Activated naive CD4-positive, alpha-beta T cell treated with anti-CD3 and anti-CD28 coated beads, Interleukin-2, amount 50 U/mL, for 16 hours (primary cell): ENCODE results near the gene ZNF197.
"Not testable (repeated sequence)": the region's sequence is repeated elsewhere in the genome, so short reads cannot be mapped to it uniquely, and the experiment has no call there.

Experiments used
- DNase-seq: peaks from one replicate; pipeline ENCODE4 v3.0.0-alpha.2; 2020

The ZNF197 gene

DNA sequence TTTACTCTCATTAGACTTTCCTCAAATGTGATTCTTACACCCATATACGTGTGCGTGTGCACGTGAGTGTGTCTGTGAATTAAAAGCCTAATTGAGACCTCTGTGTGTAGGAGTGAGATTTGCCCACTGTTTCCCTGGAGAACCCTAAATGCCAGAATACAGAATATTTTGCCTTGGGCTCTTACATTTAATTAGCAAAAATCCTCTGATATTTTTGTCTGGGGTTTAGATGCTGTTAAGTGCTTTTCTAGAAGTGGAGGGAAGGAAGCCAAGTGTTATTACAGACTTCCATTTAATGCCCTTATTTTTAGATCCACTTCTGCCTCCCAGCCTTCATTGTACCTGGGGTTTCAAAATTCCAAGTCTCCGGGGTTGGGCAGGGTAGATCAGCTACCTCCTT lies 41.5 kb downstream of the ZNF197 start:
- no peak for DNase-seq

DNA sequence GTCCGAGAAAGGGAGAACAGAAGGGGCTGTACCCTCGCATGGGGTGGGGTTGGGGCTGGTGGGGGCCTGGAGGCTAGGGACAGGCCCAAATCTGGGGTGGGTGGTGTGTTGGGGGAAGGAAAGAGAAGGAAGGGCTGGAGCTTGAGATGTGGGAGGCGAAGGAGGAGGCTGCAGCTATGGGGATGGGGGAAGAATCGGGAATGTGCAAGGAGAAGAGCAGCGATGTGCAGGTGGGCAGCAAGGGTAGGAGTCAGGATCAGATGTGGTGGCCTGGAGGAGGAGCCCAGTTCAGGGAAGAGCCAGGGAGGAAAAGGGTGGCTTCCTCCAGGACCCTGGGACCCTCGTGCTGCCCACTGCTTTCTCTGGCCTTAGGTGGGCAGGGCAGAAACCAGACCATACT lies 44.9 kb downstream of the ZNF197 start:
- DNase-seq, result no peak

DNA sequence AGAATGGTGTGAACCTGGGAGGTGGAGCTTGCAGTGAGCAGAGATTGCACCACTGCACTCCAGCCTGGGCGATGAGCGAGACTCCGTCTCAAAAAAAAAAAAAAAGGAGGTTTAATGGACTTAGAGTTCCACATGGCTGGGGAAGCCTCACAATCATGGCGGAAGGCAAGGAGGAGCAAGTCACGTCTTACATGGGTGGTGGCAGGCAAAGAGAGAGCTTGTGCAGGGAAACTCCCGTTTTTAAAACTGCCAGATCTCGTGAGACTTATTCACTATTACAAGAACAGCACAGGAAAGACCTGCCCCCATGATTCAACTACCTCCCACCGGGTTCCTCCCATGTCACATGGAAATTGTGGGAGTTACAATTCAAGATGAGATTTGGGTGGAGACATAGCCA lies 48.6 kb downstream of the ZNF197 start:
- not testable (repeated sequence) for DNase-seq

DNA sequence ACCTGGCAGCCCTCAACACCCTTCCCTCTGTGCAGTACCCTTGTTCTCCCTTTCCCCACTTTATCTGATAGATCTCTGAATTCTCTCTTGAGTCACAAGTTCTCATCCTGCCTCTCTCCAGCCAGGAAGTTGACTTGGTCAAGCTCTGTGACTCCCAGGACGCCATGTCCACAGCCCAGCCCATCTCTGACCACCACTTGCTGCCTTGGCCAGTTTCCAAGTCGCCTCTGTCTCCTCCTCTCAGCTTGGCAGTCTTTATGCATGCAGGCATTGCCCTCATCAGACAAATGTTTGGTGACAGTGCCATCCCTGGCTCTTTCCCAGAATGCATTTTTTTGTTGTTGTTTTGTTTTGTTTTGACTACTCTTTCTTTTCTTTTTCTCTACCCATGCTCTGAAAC lies 49.4 kb downstream of the ZNF197 start:
- DNase-seq, result no peak

DNA sequence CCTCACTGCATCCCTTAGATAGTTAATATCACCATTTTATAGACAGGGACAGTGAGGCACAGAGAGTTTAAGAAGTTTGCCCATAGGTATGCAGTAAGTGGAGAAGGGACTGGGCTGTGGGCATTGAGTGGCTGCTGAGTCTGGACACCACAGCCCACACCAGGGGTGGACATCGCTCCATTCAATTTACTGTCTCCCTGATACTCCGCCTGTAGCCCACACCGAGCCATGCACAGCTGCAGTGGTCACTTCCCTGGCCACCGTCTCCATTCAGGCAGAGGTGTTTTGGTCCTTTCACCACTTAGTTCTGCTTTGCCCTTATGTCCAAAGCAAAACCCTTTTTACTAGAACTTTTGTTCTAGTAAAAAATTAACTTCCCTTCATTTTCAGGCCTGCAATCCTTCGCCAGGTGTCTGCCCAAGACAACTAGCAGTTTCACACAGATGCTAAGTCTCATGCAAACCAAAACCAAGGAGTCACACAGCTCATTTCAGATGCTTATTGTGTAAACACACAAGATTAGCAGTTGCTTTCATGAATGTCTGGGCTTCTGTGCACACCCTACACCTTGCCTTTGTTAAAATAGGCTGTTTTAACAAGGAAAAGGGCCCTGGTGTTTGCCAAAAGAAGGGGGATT lies 53.8 kb downstream of the ZNF197 start:
- no peak for DNase-seq

DNA sequence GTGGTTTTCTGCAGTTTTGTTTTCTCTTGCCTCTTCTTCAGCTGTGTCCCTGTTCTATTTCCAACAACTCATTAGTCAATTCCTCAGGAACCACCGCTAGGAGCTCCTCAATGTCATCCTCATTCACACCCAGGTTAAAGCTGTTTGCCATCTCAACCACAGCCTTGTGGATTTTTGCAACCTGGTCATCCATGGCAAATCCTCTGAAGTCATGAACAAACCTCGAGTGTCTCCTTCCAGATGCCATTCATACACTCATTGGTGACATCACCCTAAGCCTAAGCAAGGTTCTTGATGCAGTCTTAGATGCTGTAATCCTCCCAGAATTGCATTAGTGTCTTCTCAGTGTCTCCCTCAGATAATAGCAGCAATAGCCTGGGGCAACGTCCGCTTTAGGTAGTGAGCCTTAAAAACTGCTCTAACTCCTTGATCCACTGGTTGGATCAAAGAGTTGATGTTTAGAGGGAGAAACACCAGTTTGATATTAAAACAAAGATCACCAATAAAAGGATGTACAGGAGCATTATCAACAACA lies 56.2 kb downstream of the ZNF197 start:
- no peak for DNase-seq

DNA sequence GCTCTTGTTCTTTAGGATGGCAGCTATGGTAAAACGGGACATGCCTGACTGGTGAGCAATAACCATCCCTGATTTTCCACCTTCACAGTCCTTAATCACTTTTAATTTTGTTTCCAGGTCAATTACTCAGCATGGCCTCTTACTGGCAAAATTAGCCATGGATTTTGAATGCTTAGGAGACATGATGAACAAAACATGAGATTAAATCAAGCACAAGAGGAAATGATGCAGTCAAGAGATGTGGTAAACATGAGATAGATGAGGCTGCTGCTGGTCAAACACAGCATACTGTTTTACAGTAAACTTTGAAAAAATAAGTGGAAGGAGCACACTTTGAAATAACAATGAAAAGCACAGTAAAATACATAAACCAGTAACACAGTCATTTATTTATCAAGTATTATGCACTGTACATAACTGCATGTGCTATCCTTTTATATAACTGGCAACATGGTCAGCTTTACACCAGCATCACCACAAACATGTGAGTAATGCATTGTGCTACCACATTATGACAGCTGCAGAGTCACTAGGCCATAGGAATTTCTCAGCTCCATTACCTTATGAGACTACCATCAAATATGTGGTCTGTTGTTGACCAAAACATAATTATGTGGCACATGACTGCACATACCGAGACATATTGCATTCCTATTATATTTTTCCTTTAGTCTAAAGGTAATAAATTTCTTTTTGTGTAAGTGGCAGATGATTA lies 57.5 kb downstream of the ZNF197 start:
- no peak for DNase-seq

DNA sequence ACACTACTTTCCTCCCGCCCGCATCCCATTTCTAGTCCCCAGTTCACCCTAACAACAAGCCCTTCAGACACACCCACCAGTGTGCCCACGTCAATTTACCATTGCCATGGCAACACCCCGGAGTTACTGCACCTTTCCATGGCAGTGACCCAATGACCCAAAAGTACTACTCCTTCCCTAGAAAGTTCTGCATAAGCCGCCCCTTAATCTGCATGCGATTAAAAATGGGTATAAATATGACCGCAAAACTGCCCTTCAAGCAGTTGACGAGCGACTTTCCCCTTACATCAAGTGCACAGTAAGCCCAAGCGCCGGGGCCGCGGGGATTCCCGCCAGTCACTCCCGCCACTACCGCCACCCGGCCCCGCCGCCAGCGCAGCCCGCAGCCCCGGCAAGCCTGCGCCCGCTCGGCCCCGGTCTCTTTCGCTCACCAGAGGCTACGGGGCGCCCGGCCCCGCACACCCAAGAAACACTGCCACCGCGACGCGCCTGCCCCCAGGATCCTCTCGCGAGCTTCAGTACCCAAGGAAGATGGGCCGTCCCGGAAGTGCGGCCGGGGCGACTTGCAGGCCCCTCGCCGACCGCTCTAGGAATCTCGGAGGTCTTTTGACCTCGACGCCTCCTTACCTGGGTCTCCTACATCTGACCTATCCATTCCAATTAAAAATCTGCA lies 60.4 kb downstream of the ZNF197 start:
- DNase-seq, result peak; percentile 52

DNA sequence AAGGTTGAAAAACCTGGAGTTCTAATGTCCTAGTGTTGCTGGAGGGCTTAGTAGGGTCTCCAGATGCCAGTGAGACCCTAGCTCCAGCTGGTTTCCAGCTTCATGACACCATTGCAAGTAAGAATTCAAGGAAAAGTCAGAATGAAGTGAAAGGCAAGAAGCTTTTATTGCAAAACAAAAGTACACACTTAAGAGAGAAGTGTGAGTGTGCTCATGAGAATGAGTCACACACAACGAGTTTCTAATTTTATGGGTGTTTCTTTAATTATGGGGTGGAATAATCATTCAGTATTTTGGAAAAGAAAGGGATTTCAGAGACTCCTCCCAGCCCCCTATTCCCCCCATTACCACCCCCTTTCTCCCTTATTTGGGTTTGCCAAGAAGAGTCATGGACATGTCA lies 63.1 kb downstream of the ZNF197 start:
- no peak for DNase-seq
